Measurements from ENCODE around the gene RYR1.
"Not testable (repeated sequence)": the region's sequence is repeated elsewhere in the genome, so short reads cannot be mapped to it uniquely, and the experiment has no call there.

The RYR1 gene

GRCh38 chr19:38425810-38426466, 7.6 kb upstream of the RYR1 start, which contains the start of gene RASGRP4:
TSS of gene RASGRP4 (minus strand) at chr19:38426219. CDS start at chr19:38426091, 128 bp downstream.
- Mint-ChIP-seq H3K36me3 (no peaks in the 10 kb centered on the region), H3K4me3 (peak within 1 kb of the TSS; percentile 51 to 77), H3K27me3 (peaks cover 0 to 5% of the 10 kb centered on the region in 2 donors), H3K9me3 (no peaks in the 10 kb centered on the region), H3K4me1 (peaks cover 24 to 43% of the 10 kb centered on the region in 2 donors), H3K27ac (peak within 1 kb of the TSS; percentile 82)
- peak; percentile 54 for DNase-seq
- peak; percentile 71 to 74 for ATAC-seq (replicated peaks)

GRCh38 chr19:38427035-38427677, 6.3 kb upstream of the RYR1 start:
- H3K36me3 Mint-ChIP-seq, H3K9me3 Mint-ChIP-seq, H3K27me3 Mint-ChIP-seq, H3K4me3 Mint-ChIP-seq: not testable (repeated sequence)
- peak; percentile 18 for DNase-seq
- H3K27ac Mint-ChIP-seq: peak overlapping the region; percentile 56
- peaks cover 24 to 43% of the 10 kb centered on the region in 2 donors for H3K4me1 Mint-ChIP-seq
- peak; percentile 80 to 81 for ATAC-seq (replicated peaks)

- Mint-ChIP-seq H3K9me3 (no peaks in the 10 kb centered on the region), H3K36me3 (no peaks in the 10 kb centered on the region), H3K4me1 (peaks cover 27 to 49% of the 10 kb centered on the region in 2 donors), H3K27me3 (peaks cover 9 to 16% of the 10 kb centered on the region in 2 donors), H3K27ac (peak overlapping the region; percentile 85), H3K4me3 (peak overlapping the region in 1 of 2 donors; percentile 28)
- ATAC-seq (replicated peaks) (peak in 1 of 2 donors; percentile 20), DNase-seq (no peak)
Observed at GRCh38 chr19:38429055-38429810, 4.3 kb upstream of the RYR1 start.

- no peaks in the 10 kb centered on the region for H3K36me3 Mint-ChIP-seq
Observed at GRCh38 chr19:38429811-38430156, 3.7 kb upstream of the RYR1 start.

GRCh38 chr19:38430931-38431330, 2.6 kb upstream of the RYR1 start:
- Mint-ChIP-seq H3K27ac (no peak overlapping the region), H3K4me3 (no peak overlapping the region)
- DNase-seq: no peak

More at GRCh38 chr19:38429811-38430156, 3.7 kb upstream of the RYR1 start:
- Mint-ChIP-seq H3K27ac (no peak overlapping the region), H3K27me3 (peaks cover 12 to 22% of the 10 kb centered on the region in 2 donors), H3K4me3 (no peak overlapping the region), H3K4me1 (peaks cover 29 to 52% of the 10 kb centered on the region in 2 donors), H3K9me3 (no peaks in the 10 kb centered on the region)
- no peak for DNase-seq
- no peak for ATAC-seq (replicated peaks)

GRCh38 chr19:38434549-38435051, 1.1 kb downstream of the RYR1 start:
- DNase-seq: no peak
- ATAC-seq (replicated peaks): no peak
- no peak overlapping the region for H3K4me3 Mint-ChIP-seq

More at GRCh38 chr19:38430931-38431330, 2.6 kb upstream of the RYR1 start:
- H3K27me3 Mint-ChIP-seq: peaks cover 16 to 30% of the 10 kb centered on the region in 2 donors
- H3K4me1 Mint-ChIP-seq: peaks cover 23 to 43% of the 10 kb centered on the region in 2 donors
- H3K9me3 Mint-ChIP-seq: no peaks in the 10 kb centered on the region
- no peaks in the 10 kb centered on the region for H3K36me3 Mint-ChIP-seq
- ATAC-seq (replicated peaks): no peak

GRCh38 chr19:38437295-38437694, 3.8 kb downstream of the RYR1 start:
- Mint-ChIP-seq H3K36me3 (no peaks in the 10 kb centered on the region), H3K9me3 (no peaks in the 10 kb centered on the region), H3K27ac (no peak overlapping the region), H3K27me3 (peaks cover 26 to 42% of the 10 kb centered on the region in 2 donors), H3K4me3 (no peak overlapping the region), H3K4me1 (peaks cover 14% of the 10 kb centered on the region in 2 donors)
- DNase-seq (no peak), ATAC-seq (replicated peaks) (no peak)

More at GRCh38 chr19:38434549-38435051, 1.1 kb downstream of the RYR1 start:
- peaks cover 9 to 15% of the 10 kb centered on the region in 2 donors for H3K4me1 Mint-ChIP-seq
- H3K36me3 Mint-ChIP-seq: no peaks in the 10 kb centered on the region
- H3K27me3 Mint-ChIP-seq: peaks cover 21 to 32% of the 10 kb centered on the region in 2 donors
- no peaks in the 10 kb centered on the region for H3K9me3 Mint-ChIP-seq
- no peak overlapping the region for H3K27ac Mint-ChIP-seq

GRCh38 chr19:38437917-38438316, 4.4 kb downstream of the RYR1 start:
- Mint-ChIP-seq H3K4me1 (peaks cover 14% of the 10 kb centered on the region in 2 donors), H3K9me3 (no peaks in the 10 kb centered on the region), H3K36me3 (no peaks in the 10 kb centered on the region), H3K4me3 (no peak overlapping the region), H3K27me3 (peaks cover 29 to 48% of the 10 kb centered on the region in 2 donors), H3K27ac (no peak overlapping the region)
- ATAC-seq (replicated peaks): no peak
- no peak for DNase-seq

- DNase-seq (no peak), ATAC-seq (replicated peaks) (no peak)
- Mint-ChIP-seq H3K27ac (no peak overlapping the region), H3K4me3 (no peak overlapping the region), H3K36me3 (no peaks in the 10 kb centered on the region), H3K27me3 (peaks cover 37 to 46% of the 10 kb centered on the region in 2 donors), H3K9me3 (no peaks in the 10 kb centered on the region), H3K4me1 (peaks cover 5 to 9% of the 10 kb centered on the region in 2 donors)
Observed at GRCh38 chr19:38440592-38440991, 7.1 kb downstream of the RYR1 start.

GRCh38 chr19:38441657-38442348, 8.3 kb downstream of the RYR1 start:
- Mint-ChIP-seq H3K36me3 (no peaks in the 10 kb centered on the region), H3K27me3 (peaks cover 37 to 46% of the 10 kb centered on the region in 2 donors), H3K4me3 (no peak overlapping the region), H3K4me1 (peaks cover 1 to 8% of the 10 kb centered on the region in 2 donors), H3K27ac (no peak overlapping the region), H3K9me3 (no peaks in the 10 kb centered on the region)
- DNase-seq: no peak
- peak; percentile 34 to 57 for ATAC-seq (replicated peaks)

GRCh38 chr19:38442736-38443135, 9.2 kb downstream of the RYR1 start:
- H3K27me3 Mint-ChIP-seq: peaks cover 37 to 46% of the 10 kb centered on the region in 2 donors
- H3K36me3 Mint-ChIP-seq: no peaks in the 10 kb centered on the region
- H3K27ac Mint-ChIP-seq: no peak overlapping the region
- ATAC-seq (replicated peaks): no peak
- no peak overlapping the region for H3K4me3 Mint-ChIP-seq
- no peak for DNase-seq
- peaks cover 0 to 8% of the 10 kb centered on the region in 2 donors for H3K4me1 Mint-ChIP-seq
- no peaks in the 10 kb centered on the region for H3K9me3 Mint-ChIP-seq

- ATAC-seq (replicated peaks) (no peak), DNase-seq (no peak)
- Mint-ChIP-seq H3K4me1 (peaks cover 0 to 5% of the 10 kb centered on the region in 2 donors), H3K36me3 (no peaks in the 10 kb centered on the region), H3K9me3 (no peaks in the 10 kb centered on the region), H3K27me3 (peaks cover 32 to 39% of the 10 kb centered on the region in 2 donors), H3K4me3 (no peak overlapping the region), H3K27ac (no peak overlapping the region)
Observed at GRCh38 chr19:38443458-38443999, 10.0 kb downstream of the RYR1 start.

- H3K9me3 Mint-ChIP-seq: no peaks in the 10 kb centered on the region
- H3K4me1 Mint-ChIP-seq: peaks cover 0 to 5% of the 10 kb centered on the region in 2 donors
- H3K27ac Mint-ChIP-seq: no peak overlapping the region
- H3K36me3 Mint-ChIP-seq: no peaks in the 10 kb centered on the region
- DNase-seq (no peak), ATAC-seq (replicated peaks) (no peak)
- H3K4me3 Mint-ChIP-seq: no peak overlapping the region
- peaks cover 36 to 44% of the 10 kb centered on the region in 2 donors for H3K27me3 Mint-ChIP-seq
Observed at GRCh38 chr19:38444026-38444425, 10.5 kb downstream of the RYR1 start.
